BLaER1 treated with 17β-estradiol and CSF1 and Interleukin-3, amounts not matched to agents 10 nM and 100 nM (cell line): ENCODE data around the gene ZNF618.

Experiments
- H3K27ac ChIP-seq, 11 experiments: shearing (Covaris generic); formaldehyde crosslinking; 2 replicates each; pipeline ENCODE4 v1.8.1; 2022
- H3K27me3 ChIP-seq, 11 experiments: shearing (Covaris generic); formaldehyde crosslinking; 2 replicates each; pipeline ENCODE4 v1.8.1; 2022
- H3K36me3 ChIP-seq, 11 experiments: shearing (Covaris generic); formaldehyde crosslinking; 2 replicates each; pipeline ENCODE4 v1.8.1; 2022
- H3K4me1 ChIP-seq, 10 experiments: shearing (Covaris generic); formaldehyde crosslinking; 2 replicates each; pipeline ENCODE4 v1.8.1; 2022
- H3K4me2 ChIP-seq, 11 experiments: shearing (Covaris generic); formaldehyde crosslinking; 2 replicates each; pipeline ENCODE4 v1.8.1; 2022
- H3K4me3 ChIP-seq, 10 experiments: shearing (Covaris generic); formaldehyde crosslinking; 2 replicates each; pipeline ENCODE4 v1.8.1; 2022
- H3K9ac ChIP-seq, 11 experiments: shearing (Covaris generic); formaldehyde crosslinking; 2 replicates each; pipeline ENCODE4 v1.8.1; 2022
- H3K9me3 ChIP-seq, 11 experiments: shearing (Covaris generic); formaldehyde crosslinking; replicated peaks in 1 of 11; 2 replicates each; pipeline ENCODE4 v1.8.1; 2022
- H4K20me1 ChIP-seq, 11 experiments: shearing (Covaris generic); formaldehyde crosslinking; 2 replicates each; pipeline ENCODE4 v1.8.1; 2022
- Cebpa-rat ChIP-seq, 11 experiments: shearing (Covaris generic); IDR thresholded peaks; 2 replicates each; pipeline ENCODE4 v1.8.1; 2022

ZNF618 gene

DNA sequence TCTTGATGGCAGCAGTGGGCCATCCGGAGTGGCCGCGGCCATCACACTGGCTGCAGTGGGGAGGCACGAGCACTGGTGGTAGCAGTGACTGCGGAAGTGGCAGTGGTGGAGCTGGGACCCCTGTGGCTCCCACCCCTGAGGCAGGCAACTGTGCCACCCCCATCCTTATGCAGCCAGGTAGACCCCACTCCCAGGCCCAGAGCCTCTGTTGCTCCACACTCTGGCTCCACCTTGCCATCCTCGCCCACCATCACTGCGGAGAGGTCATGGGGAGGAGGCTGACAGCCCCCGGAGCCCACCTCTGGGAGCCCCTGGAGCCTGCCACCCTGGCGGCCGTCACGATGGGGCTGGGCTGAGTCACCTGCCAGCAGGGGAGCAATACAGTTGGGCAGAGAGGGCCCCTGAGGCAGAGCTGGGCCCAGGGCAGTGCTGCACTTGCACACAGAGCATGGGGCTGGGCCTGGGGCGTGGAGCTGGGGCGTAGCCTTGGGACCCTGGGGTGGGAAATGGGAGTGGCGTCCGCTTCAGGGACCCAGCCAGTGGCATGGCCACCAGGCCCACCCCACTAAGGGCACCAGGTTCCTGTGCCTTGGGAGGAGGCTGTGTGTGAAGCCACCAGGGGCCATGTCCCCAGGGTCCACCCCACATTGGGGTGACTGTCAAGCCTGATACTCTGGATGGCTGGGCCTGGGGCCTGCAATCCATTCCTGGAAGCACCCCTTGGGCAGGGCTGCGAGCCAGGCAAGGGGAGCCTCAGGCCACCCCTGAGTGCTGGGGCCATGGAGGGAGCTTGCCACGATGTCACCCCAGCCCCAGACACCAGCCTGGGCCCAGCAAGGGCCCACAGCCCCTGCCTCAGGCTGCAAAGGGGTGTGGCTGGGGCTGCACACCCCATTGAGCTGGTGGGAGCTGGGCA is 194.3 kb downstream of the ZNF618 start:
- Histone ChIP-seq H3K27ac (no peak overlapping the region), H3K4me3 (no peak overlapping the region), H3K9me3 (peaks cover 8 to 26% (median 18%) of the 10 kb centered on the region in 11 experiments), H4K20me1 (no peaks in the 10 kb centered on the region), H3K27me3 (no peaks in the 10 kb centered on the region), H3K4me2 (no peak overlapping the region; a peak in 1 of 22 replicates), H3K4me1 (no peaks in the 10 kb centered on the region), H3K9ac (no peak overlapping the region), H3K36me3 (no peaks in the 10 kb centered on the region; a peak in 3 of 22 replicates)
- no peak for TF ChIP-seq Cebpa-rat (IDR thresholded peaks at IDR 0.05)

DNA sequence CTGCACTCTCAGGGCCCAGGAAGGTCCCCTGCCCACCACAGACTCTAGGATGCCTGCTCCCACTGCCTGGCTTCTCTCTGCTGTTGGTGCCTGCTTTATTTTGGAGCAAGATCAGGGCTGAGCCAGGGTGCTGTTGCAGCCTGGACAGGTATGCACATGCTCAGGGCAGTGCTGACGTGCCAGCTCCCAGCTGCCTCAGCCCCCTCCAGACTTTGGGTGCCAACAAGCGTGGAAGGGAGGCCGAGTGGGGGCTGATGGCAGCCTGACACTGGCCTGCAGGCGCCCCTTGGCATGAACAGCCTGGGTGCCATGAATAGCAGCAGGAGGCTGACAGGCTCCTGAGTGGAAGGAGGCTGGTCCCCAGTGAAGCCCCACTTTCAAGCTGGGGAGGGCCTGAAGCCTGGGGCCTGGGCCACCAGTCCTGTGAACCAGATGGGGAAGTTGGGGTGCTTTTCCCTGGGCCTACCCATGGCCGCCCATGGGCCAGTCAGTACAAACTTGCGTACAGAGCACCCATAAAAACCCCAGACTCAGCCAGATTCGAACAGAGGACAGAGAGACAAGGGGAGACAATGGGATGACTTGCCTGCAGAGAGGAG is 195.2 kb downstream of the ZNF618 start:
- H3K9ac ChIP-seq = no peak overlapping the region
- no peaks in the 10 kb centered on the region for H4K20me1 ChIP-seq
- no peak overlapping the region for H3K4me3 ChIP-seq
- no peaks in the 10 kb centered on the region for H3K27me3 ChIP-seq
- no peak for TF ChIP-seq Cebpa-rat (IDR thresholded peaks at IDR 0.05)
- peaks cover 8 to 26% (median 18%) of the 10 kb centered on the region in 11 experiments for H3K9me3 ChIP-seq
- H3K4me2 ChIP-seq = no peak overlapping the region
- peaks cover 0 to 7% (median 4%) of the 10 kb centered on the region in 10 experiments; a peak in 9 of 20 replicates for H3K4me1 ChIP-seq
- H3K36me3 ChIP-seq = no peaks in the 10 kb centered on the region; a peak in 3 of 22 replicates
- H3K27ac ChIP-seq = no peak overlapping the region

DNA sequence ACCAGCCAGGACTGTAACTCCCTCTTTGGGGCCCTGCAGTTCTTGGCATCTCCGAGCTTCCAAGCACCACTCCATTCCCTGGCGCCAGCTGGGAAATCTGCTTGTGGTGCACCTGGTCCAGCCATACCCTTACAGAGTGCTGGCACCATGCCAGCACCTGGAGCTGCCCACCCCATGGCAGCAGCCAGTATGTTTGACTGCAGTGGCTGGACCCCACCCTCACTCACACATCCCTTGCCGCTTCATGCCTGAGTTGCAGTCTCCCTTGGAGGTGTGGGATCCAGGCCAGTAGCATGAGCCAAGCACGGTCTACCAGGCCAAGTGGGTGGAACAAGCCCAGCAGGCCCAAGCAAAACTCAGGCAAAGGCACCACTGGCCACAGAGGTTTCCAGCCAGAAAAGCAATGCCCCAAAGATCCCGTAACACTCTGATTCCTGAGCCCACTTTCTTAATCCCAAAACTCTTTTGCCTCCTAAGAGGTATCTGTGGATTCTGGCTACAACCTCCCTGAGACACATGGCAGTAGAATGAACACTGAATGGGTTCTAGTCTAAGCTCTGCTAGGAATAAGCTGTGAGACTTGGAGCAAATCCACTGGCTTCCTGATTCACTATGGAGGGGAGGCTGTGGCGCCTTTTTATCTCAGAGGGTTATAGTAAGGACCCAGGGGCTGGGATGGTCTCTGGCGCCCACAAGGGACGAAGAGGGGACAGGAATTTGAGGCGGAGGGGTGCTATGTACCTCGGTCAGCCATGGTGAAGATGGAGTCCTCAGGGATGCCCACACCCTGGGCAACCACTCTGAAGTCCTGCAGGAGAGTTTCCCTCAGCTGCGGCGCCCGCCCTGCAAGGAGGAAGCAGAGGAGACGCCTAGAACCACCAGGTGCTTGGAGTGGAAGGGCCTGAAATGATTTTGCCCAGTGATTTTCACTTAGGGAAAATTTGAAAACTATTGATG is 196.4 kb downstream of the ZNF618 start:
- Histone ChIP-seq H3K27me3 (no peaks in the 10 kb centered on the region), H3K4me3 (no peak overlapping the region), H4K20me1 (no peaks in the 10 kb centered on the region), H3K9ac (no peak overlapping the region), H3K36me3 (no peaks in the 10 kb centered on the region; a peak in 3 of 22 replicates), H3K27ac (no peak overlapping the region), H3K4me1 (peaks cover 0 to 18% (median 15%) of the 10 kb centered on the region in 10 experiments; a peak in 18 of 20 replicates), H3K4me2 (no peak overlapping the region), H3K9me3 (peaks cover 8 to 26% (median 18%) of the 10 kb centered on the region in 11 experiments)
- TF ChIP-seq Cebpa-rat (IDR thresholded peaks at IDR 0.05) = no peak

DNA sequence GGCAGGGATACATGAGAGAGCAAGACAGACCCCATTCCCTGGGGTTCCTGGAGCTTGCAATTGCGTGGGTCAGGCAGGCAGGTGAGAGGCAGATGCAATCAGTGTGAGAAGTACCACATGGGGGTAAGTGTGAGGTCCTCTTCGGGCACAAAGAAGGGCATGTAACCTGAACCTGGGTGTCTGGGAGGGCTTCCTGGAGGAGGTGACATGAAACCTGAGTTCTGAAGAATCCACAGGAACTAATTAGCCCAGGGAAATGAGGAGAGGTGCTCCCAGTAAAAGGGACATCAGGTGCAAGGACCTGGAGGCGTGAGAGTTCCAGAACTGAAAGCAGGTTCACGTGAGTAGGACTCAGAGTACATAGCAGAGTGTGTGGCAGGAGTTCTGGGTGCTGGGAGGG is 199.5 kb downstream of the ZNF618 start:
- Histone ChIP-seq H3K36me3 (no peaks in the 10 kb centered on the region; a peak in 3 of 22 replicates), H3K27me3 (no peaks in the 10 kb centered on the region), H3K27ac (no peak overlapping the region), H3K4me3 (no peak overlapping the region), H3K9me3 (peaks cover 8 to 29% (median 18%) of the 10 kb centered on the region in 11 experiments), H3K4me2 (peak overlapping the region in 3 of 11 experiments; percentile 18 to 66 (median 22); a peak in 2 of 22 replicates), H4K20me1 (no peaks in the 10 kb centered on the region), H3K9ac (no peak overlapping the region), H3K4me1 (peaks cover 11 to 32% (median 28%) of the 10 kb centered on the region in 10 experiments; a peak in 18 of 20 replicates)
- TF ChIP-seq Cebpa-rat (IDR thresholded peaks at IDR 0.05) = no peak

DNA sequence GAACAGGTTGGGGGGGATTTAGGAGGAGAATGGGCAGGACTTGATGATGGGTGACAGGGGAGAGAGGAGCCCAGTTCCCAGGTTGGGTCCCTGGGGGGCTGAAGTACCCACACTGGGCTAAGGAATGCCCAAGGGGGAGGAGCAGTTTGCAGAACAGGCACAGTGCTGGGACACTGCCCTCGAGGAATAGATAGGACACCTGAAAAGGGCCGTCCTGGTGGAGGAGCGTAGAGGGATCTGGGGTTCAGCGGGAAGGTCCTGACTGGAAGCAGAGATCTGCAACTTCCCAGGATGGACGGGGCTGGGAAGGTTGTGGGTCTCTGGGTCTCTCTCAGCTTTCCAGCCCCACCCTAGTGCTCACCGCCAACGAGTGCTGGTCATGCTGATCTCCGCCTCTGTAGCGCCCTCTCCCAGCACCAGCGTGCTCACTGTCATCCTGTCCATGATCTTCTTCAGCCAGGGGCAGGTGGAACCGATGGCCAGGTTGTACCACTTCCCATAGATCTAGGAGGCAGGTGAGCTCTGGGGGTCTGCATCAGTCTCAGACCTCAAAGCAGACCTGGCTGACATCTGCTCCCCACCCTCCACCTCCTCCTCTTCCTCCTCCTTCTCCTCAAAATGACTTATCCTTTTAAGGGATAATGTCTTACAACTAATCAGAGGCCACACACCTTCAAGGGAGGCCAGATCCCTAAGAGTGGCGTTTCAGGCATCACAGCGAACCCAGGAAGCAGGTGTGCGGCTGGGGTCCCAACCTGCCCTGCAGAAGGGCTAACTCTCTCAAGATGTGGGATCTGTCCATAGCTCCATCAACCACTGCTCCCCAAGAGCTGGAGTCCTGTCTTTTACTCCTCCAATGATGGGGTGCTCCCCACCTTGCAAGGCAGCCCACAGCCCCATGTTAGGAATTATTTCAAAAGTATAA is 200.4 kb downstream of the ZNF618 start:
- no peak for TF ChIP-seq Cebpa-rat (IDR thresholded peaks at IDR 0.05)
- no peaks in the 10 kb centered on the region; a peak in 2 of 22 replicates for H3K36me3 ChIP-seq
- no peaks in the 10 kb centered on the region for H3K27me3 ChIP-seq
- peaks cover 3 to 21% (median 10%) of the 10 kb centered on the region in 11 experiments for H3K9me3 ChIP-seq
- no peak overlapping the region for H3K4me3 ChIP-seq
- peak overlapping the region in 8 of 11 experiments; percentile 20 to 66 (median 50); a peak in 10 of 22 replicates for H3K4me2 ChIP-seq
- no peak overlapping the region for H3K27ac ChIP-seq
- no peak overlapping the region for H3K9ac ChIP-seq
- no peaks in the 10 kb centered on the region for H4K20me1 ChIP-seq
- peaks cover 11 to 36% (median 28%) of the 10 kb centered on the region in 10 experiments; a peak in 18 of 20 replicates for H3K4me1 ChIP-seq

DNA sequence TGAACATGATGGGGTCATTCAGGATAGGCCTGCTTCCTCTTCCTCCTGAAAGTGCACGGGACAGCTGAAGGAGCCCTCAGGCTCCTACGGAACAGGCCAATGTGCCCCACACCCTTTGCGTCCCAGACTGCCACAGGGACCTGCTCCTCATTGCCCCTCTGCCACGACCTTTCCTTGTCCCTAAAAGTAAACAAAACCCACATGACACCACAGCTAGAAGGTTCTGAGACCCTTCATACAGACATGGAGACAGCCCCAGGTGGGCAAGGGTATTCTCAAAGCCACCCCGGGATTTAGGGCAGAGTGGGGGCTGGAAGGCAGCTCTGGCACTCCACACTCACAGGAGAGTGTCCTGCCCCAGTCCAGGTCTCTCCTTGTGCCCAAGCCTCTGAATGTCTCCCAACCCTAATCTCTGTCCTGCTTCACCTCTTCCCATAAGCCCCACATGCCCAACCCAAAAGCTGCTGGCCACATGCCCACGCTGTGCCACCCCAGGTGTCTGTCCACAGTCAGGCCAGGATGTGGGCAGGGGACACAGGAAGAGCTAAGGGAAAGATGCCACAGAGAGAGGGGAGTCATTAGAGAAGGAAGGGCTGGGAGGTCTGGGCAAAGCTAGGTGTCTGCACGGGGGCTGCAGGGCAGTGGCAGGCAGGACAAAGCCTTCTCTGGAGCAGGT is 201.2 kb downstream of the ZNF618 start:
- H3K36me3 ChIP-seq = no peaks in the 10 kb centered on the region
- no peaks in the 10 kb centered on the region for H3K27me3 ChIP-seq
- peak overlapping the region in 9 of 11 experiments; percentile 20 to 66 (median 51); a peak in 19 of 22 replicates for H3K4me2 ChIP-seq
- H3K4me3 ChIP-seq = no peak overlapping the region
- no peak for TF ChIP-seq Cebpa-rat (IDR thresholded peaks at IDR 0.05)
- peak overlapping the region in 4 of 11 experiments; percentile 14 to 62 (median 23); a peak in 7 of 22 replicates for H3K27ac ChIP-seq
- H3K9me3 ChIP-seq = peaks cover 0 to 13% (median 2%) of the 10 kb centered on the region in 11 experiments; a peak in 13 of 22 replicates
- H3K4me1 ChIP-seq = peaks cover 11 to 44% (median 28%) of the 10 kb centered on the region in 10 experiments; a peak in 18 of 20 replicates
- H3K9ac ChIP-seq = peak overlapping the region in 1 of 11 experiments; percentile 21; a peak in 1 of 22 replicates
- H4K20me1 ChIP-seq = no peaks in the 10 kb centered on the region
